Liver (tissue), 3 donors: Measurements from ENCODE around the gene CENPX.

Experiments used
- EGR1 ChIP-seq, 2 donors: IDR thresholded peaks; 2 replicates each; pipeline ENCODE4 v1.6.1; 2016 to 2018; ENCODE audit warnings: antibody characterized with exemption in 2 of 2, low read depth in 2 of 2
- FOXA1 ChIP-seq: IDR thresholded peaks from 2 replicates; pipeline ENCODE4 v1.6.1; 2016; ENCODE audit warnings: antibody characterized with exemption
- FOXA2 ChIP-seq: IDR thresholded peaks from 2 replicates; pipeline ENCODE4 v1.6.1; 2016; ENCODE audit warnings: antibody characterized with exemption
- GABPA ChIP-seq, 2 donors: IDR thresholded peaks in 1 of 2; conservative IDR thresholded peaks in 1 of 2; 2 replicates each; pipeline ENCODE4 v1.6.1; 2016; ENCODE audit warnings: antibody characterized with exemption in 2 of 2, mild to moderate bottlenecking in 1 of 2, moderate library complexity in 1 of 2
- HNF4A ChIP-seq, 2 donors: conservative IDR thresholded peaks; 2 replicates each; pipeline ENCODE4 v1.6.1; 2016; ENCODE audit warnings: antibody characterized with exemption in 2 of 2, mild to moderate bottlenecking in 2 of 2
- JUND ChIP-seq, 2 donors: IDR thresholded peaks; 2 replicates each; pipeline ENCODE4 v1.6.1; 2016; ENCODE audit warnings: antibody characterized with exemption in 2 of 2
- NR2F2 ChIP-seq: IDR thresholded peaks from 2 replicates; pipeline ENCODE4 v1.6.1; 2016; ENCODE audit warnings: antibody characterized with exemption
- RAD21 ChIP-seq, 2 donors: IDR thresholded peaks; 2 replicates each; pipeline ENCODE4 v1.6.1; 2016; ENCODE audit warnings: antibody characterized with exemption in 2 of 2, mild to moderate bottlenecking in 2 of 2
- SP1 ChIP-seq: IDR thresholded peaks from 2 replicates; pipeline ENCODE4 v1.6.1; 2018; ENCODE audit warnings: antibody characterized with exemption, mild to moderate bottlenecking
- YY1 ChIP-seq: IDR thresholded peaks from 2 replicates; pipeline ENCODE4 v1.6.1; 2016; ENCODE audit warnings: antibody characterized with exemption, mild to moderate bottlenecking
- TF ChIP-seq, protein P1 (sequence below): fragments of 150-350 bp; IDR thresholded peaks from 2 replicates; pipeline ENCODE4 v1.5.1; 2017; ENCODE audit warnings: improper control_type of control experiment, low read depth, low read length; ENCODE audit not compliant: missing input control
- TF ChIP-seq, protein P2 (sequence below): IDR thresholded peaks from 2 replicates; pipeline ENCODE4 v1.6.1; 2016; ENCODE audit warnings: antibody characterized with exemption, mild to moderate bottlenecking
- TF ChIP-seq, protein P3 (sequence below): IDR thresholded peaks from 2 replicates; pipeline ENCODE4 v1.6.1; 2016; ENCODE audit warnings: antibody characterized with exemption
- TF ChIP-seq, protein P4 (sequence below): IDR thresholded peaks from 2 replicates; pipeline ENCODE4 v1.6.1; 2016; ENCODE audit warnings: antibody characterized with exemption
- donor health status: healthy.
- donor health status: healthy.

DNA sequence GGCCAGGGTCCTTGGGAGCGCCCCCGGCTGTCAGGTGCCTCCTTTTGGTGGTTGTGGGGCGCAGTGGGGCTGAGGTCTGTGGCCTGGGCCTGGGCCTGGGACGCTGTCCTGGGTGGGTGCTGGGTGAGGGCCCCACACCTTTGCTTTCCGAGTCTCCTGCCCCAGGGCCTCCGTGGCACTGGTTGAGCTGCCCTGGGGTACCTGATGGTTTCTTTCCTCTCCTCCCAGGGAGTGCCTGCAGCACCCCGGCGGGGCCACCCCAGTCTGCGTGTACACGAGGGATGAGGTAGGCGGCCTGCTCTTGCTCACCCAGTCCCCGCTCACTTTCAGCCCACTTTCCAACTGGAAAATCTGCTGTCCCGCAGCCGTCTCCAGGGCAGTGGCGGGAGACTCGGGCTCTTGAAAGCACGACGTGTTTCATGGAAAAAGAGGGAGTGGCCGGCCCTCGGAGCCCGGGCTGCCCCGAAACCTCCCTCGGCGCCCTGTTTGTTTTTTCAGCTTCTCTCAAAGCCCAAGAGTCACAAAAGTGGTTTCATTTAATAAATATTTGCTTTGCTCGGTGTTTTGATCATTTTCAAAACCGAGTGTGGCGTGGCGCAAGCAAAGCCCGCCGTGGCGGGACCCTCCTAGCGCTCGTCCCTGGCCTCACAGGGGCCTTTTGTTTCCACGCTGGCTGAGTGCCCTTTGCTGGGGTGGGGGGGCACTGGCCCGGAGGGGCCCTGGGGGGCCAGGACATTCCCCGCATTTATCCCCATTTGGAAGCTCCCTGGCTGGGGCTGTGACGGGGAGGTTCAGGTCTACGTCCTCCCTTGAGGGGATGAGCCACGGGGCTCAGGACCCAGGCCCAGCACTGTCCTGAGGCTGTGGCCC lies 27.9 kb downstream of the CENPX start:
- TF ChIP-seq, protein P1, sequence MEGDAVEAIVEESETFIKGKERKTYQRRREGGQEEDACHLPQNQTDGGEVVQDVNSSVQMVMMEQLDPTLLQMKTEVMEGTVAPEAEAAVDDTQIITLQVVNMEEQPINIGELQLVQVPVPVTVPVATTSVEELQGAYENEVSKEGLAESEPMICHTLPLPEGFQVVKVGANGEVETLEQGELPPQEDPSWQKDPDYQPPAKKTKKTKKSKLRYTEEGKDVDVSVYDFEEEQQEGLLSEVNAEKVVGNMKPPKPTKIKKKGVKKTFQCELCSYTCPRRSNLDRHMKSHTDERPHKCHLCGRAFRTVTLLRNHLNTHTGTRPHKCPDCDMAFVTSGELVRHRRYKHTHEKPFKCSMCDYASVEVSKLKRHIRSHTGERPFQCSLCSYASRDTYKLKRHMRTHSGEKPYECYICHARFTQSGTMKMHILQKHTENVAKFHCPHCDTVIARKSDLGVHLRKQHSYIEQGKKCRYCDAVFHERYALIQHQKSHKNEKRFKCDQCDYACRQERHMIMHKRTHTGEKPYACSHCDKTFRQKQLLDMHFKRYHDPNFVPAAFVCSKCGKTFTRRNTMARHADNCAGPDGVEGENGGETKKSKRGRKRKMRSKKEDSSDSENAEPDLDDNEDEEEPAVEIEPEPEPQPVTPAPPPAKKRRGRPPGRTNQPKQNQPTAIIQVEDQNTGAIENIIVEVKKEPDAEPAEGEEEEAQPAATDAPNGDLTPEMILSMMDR = no peak
- no peak for TF ChIP-seq RAD21 (IDR thresholded peaks at IDR 0.05)
- TF ChIP-seq, protein P2, sequence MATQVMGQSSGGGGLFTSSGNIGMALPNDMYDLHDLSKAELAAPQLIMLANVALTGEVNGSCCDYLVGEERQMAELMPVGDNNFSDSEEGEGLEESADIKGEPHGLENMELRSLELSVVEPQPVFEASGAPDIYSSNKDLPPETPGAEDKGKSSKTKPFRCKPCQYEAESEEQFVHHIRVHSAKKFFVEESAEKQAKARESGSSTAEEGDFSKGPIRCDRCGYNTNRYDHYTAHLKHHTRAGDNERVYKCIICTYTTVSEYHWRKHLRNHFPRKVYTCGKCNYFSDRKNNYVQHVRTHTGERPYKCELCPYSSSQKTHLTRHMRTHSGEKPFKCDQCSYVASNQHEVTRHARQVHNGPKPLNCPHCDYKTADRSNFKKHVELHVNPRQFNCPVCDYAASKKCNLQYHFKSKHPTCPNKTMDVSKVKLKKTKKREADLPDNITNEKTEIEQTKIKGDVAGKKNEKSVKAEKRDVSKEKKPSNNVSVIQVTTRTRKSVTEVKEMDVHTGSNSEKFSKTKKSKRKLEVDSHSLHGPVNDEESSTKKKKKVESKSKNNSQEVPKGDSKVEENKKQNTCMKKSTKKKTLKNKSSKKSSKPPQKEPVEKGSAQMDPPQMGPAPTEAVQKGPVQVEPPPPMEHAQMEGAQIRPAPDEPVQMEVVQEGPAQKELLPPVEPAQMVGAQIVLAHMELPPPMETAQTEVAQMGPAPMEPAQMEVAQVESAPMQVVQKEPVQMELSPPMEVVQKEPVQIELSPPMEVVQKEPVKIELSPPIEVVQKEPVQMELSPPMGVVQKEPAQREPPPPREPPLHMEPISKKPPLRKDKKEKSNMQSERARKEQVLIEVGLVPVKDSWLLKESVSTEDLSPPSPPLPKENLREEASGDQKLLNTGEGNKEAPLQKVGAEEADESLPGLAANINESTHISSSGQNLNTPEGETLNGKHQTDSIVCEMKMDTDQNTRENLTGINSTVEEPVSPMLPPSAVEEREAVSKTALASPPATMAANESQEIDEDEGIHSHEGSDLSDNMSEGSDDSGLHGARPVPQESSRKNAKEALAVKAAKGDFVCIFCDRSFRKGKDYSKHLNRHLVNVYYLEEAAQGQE = no peak
- no peak for TF ChIP-seq FOXA1
- TF ChIP-seq YY1 = no peak
- TF ChIP-seq, protein P3, sequence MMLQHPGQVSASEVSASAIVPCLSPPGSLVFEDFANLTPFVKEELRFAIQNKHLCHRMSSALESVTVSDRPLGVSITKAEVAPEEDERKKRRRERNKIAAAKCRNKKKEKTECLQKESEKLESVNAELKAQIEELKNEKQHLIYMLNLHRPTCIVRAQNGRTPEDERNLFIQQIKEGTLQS = no peak
- no peak for TF ChIP-seq HNF4A (conservative IDR thresholded peaks at IDR 0.05)
- TF ChIP-seq FOXA2 = no peak
- no peak for TF ChIP-seq GABPA (IDR thresholded peaks at IDR 0.05 in 1 of 2, conservative IDR thresholded peaks at IDR 0.05 in 1 of 2)
- TF ChIP-seq JUND (IDR thresholded peaks at IDR 0.05) = no peak
- no peak for TF ChIP-seq SP1
- TF ChIP-seq NR2F2 = no peak
- no peak for TF ChIP-seq EGR1 (IDR thresholded peaks at IDR 0.05; ENCODE audit: low read depth in 2 of 2)
- TF ChIP-seq, protein P4, sequence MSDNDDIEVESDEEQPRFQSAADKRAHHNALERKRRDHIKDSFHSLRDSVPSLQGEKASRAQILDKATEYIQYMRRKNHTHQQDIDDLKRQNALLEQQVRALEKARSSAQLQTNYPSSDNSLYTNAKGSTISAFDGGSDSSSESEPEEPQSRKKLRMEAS = no peak
